Stimulated activated CD8-positive, alpha-beta memory T cell treated with anti-CD3 and anti-CD28 coated beads, Interleukin-7, amount 100 ng/mL, for 4 hours (primary cell): ENCODE results near the gene KCTD10.
"Not testable (repeated sequence)": the region's sequence is repeated elsewhere in the genome, so short reads cannot be mapped to it uniquely, and the experiment has no call there.

Source experiments
- DNase-seq, 2 donors: peaks; one replicate each; pipeline ENCODE4 v3.0.0-alpha.2; 2020; ENCODE audit warnings: low read depth in 2 of 2

Gene KCTD10

DNA sequence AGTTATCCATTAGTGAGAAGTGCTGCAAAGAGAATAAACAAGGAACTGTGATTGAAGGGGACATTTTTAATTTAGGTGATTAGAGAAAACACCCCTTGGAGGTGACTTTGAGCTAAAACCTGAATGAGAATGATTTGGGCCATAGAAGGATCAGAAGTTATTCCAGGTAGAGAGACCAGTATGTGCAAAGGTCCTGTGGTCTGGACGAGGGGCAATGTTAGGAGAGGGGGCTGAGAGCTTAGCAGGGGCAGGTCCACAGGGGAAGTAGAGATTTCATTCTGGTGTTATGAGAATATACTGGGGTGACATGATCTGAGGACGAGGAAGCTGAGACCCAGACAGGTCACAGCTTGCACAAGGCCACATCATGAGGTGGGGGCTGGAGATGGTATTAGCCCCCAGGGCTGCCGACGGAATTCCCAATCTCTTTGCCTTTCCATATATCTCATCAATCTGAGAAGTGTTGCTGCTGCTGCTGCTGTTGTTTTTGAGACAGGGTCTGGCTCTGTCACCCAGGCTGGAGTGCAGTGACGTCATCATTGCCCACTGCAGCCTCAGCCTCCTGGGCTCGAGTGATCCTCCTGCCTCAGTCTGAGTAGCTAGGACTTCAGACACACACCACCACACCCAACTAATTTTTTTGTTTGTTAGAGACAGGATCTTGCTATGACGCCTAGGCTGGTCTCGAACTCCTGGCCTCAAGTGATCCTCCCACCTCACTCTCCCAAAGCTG, 55.6 kb downstream of the KCTD10 start:
- no peak for DNase-seq

DNA sequence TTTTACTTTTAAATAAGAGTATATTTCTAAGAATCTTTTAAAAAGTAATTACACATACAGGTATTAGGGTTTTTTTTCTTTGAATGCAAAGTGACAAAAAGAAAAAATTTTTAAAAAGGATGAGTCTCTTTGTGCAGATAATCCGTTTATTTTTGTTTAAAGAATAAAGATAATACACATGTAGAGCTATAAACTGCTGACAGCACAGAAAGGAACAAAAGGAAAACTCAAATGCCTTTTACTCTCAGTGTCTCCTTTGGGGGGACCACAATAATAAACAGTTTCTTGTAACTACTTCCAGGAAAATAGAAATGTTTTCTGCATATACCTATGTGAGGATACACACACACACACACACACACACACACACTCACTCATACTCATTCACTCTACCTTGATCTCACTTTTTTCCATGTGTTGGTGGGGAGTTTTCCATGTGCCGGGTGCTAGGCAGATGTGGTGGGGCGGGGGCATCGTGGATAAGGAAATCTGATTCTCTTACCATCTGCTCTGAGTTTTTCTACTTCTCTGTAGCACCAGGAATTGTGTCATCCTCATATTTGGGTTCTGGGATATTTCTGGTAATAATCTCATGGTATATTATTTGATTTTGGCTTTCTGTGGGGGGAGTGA, 58.1 kb downstream of the KCTD10 start:
- DNase-seq: no peak

DNA sequence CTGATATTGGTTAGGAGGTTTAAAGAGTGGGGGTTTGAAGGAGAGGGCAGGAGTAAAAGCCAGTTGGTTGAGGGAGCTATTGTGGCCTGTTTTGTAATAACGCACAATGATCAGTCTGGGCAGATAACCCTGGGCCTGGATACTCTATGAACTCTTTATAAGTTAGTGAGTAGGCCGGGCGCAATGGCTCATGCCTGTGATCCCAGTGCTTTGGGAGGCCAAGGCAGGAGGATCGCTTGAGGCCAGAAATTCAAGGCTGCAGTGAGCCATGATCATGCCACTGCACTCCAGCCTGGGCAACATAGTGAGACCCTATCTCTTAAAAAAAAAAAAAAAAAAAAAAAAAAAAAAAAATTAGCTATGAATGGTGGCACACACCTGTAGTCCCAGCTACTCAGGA, 71.0 kb downstream of the KCTD10 start:
- DNase-seq: not testable (repeated sequence)

DNA sequence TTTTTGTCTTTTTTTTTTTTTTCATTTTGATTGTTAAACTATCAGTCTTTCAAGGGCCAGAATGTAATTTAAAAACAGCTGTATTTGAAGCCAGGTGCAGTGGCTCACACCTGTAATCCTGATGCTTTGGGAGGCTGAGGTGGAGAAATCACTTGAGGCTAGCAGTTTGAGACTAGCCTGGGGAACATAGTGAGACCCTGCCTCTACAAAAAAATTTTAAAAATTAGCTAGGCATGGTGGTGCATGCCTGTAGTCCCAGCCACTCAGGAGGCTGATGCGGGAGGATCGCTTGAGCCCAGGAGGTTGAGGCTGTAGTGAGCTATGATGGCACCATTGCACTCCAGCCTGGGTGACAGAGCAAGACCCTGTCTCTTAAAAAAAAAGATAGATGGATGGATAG, 72.3 kb downstream of the KCTD10 start:
- not testable (repeated sequence) for DNase-seq
